Prostate gland (tissue), 2 donors: ENCODE data around the gene KANK2. TPM values are rescaled to one million over a fixed set of nuclear protein-coding genes. Genes with fewer than 3 reads are reported as not detected.
A peak's percentile ranks its signal among the peaks of the same experiment; 100 is the strongest.
"Not testable (repeated sequence)": the region's sequence is repeated elsewhere in the genome, so short reads cannot be mapped to it uniquely, and the experiment has no call there.

Source experiments
- DNase-seq: peaks from one replicate; pipeline ENCODE4 v3.0.0-alpha.2; 2019; ENCODE audit warnings: low spot score
- H3K27ac ChIP-seq, 2 donors: fragments of 200-600 bp; sonication (generic); 2 replicates each; pipeline ENCODE4 v1.5.1; 2017 to 2019
- H3K27me3 ChIP-seq: fragments of 200-600 bp; sonication (generic); replicated peaks from 2 replicates; pipeline ENCODE4 v1.5.1; 2019; ENCODE audit not compliant: insufficient read depth
- H3K36me3 ChIP-seq, 2 donors: fragments of 200-600 bp; sonication (generic); 1 replicate in 1 of 2; 2 replicates in 1 of 2; pipeline versions ENCODE4 v1.5.1 to v1.8.1; 2017 to 2019
- H3K4me1 ChIP-seq: fragments of 200-600 bp; sonication (generic); replicated peaks from 2 replicates; pipeline ENCODE4 v1.5.1; 2019
- H3K4me3 ChIP-seq, 2 donors: fragments of 200-600 bp; sonication (generic); 2 replicates each; pipeline ENCODE4 v1.5.1; 2017 to 2019
- H3K9me3 ChIP-seq: fragments of 200-600 bp; sonication (generic); 2 replicates; pipeline ENCODE4 v1.5.1; 2017
- CTCF ChIP-seq, 4 experiments: fragments of 200-600 bp in 2 of 4; fragments of 450-650 bp in 2 of 4; sonication (generic) in 2 of 4; IDR thresholded peaks; 1 replicate in 3 of 4; 2 replicates in 1 of 4; pipeline ENCODE4 v1.5.1; 2016 to 2019; ENCODE audit warnings: antibody characterized with exemption in 4 of 4, mild to moderate bottlenecking in 2 of 4, moderate library complexity in 2 of 4
- POLR2A ChIP-seq: fragments of 450-650 bp; IDR thresholded peaks from one replicate; pipeline ENCODE4 v1.6.1; 2016; ENCODE audit warnings: antibody characterized with exemption, mild to moderate bottlenecking
- POLR2AphosphoS5 ChIP-seq: sonication (generic); formaldehyde crosslinking; IDR thresholded peaks from one replicate; pipeline ENCODE4 v1.6.1; 2017; ENCODE audit warnings: antibody characterized with exemption
- WGBS: methylation state at CpG from one replicate; pipeline ENCODE4 v1.1.5; 2018; 5-methylcytosine and 5-hydroxymethylcytosine counted together
- intact Hi-C: fragments of 100-400 bp; cut with DNase I; formaldehyde crosslinking; loops from one replicate; pipeline ENCODE4 v1.14.2; 2022
- total RNA-seq, 2 donors: library from RNA; depleted of rRNA; stranded (reverse); fragments of >200 nt; gene quantifications; one replicate each; pipeline ENCODE4 v1.1.0, GENCODE V29; 2016

The KANK2 gene
- total RNA-seq, 2 donors from 2014 or later, result 150 to 370 TPM

GRCh38 chr19:11165486-11166030, 31.8 kb downstream of the KANK2 start:
- H3K27me3 ChIP-seq, result no peaks in the 10 kb centered on the region
- H3K4me1 ChIP-seq, result no peaks in the 10 kb centered on the region
- H3K4me3 ChIP-seq, result no peak overlapping the region
- H3K27ac ChIP-seq, result peak overlapping the region; percentile 72 to 78
- no peaks in the 10 kb centered on the region for H3K9me3 ChIP-seq
- TF ChIP-seq POLR2A, result no peak
- TF ChIP-seq POLR2AphosphoS5, result no peak
- TF ChIP-seq CTCF (IDR thresholded peaks at IDR 0.05), result no peak
- 74% methylated on average over 13 of the region's 13 CpGs for WGBS
- intact Hi-C loops, result loop anchor here (2.0 kb wide), 1 partner anchor 23 kb away; no protein-coding TSS in a partner anchor
- H3K36me3 ChIP-seq, result peaks cover 4 to 5% of the 10 kb centered on the region in 2 donors
- no peak for DNase-seq

GRCh38 chr19:11164879-11165406, 32.4 kb downstream of the KANK2 start:
- peaks cover 1 to 4% of the 10 kb centered on the region in 2 donors for H3K36me3 ChIP-seq
- WGBS, result 39% methylated on average over 17 of the region's 17 CpGs

GRCh38 chr19:11164296-11164695, 33.0 kb downstream of the KANK2 start:
- Histone ChIP-seq H3K9me3 (no peaks in the 10 kb centered on the region), H3K4me1 (no peaks in the 10 kb centered on the region), H3K4me3 (no peak overlapping the region), H3K27me3 (no peaks in the 10 kb centered on the region), H3K27ac (peak overlapping the region; percentile 72 to 78), H3K36me3 (peaks cover 0 to under 1% of the 10 kb centered on the region in 2 donors)
- intact Hi-C loops, result loop anchor here (2.0 kb wide), 1 partner anchor 21 kb away; no protein-coding TSS in a partner anchor
- 61% methylated on average over 11 of the region's 11 CpGs for WGBS
- no peak for DNase-seq
- no peak for TF ChIP-seq CTCF (IDR thresholded peaks at IDR 0.05)
- TF ChIP-seq POLR2AphosphoS5, result no peak
- no peak for TF ChIP-seq POLR2A

More at GRCh38 chr19:11164879-11165406, 32.4 kb downstream of the KANK2 start:
- TF ChIP-seq POLR2A (no peak), POLR2AphosphoS5 (peak; percentile 43), CTCF (IDR thresholded peaks at IDR 0.05) (no peak)
- no peaks in the 10 kb centered on the region for H3K4me1 ChIP-seq
- no peaks in the 10 kb centered on the region for H3K9me3 ChIP-seq
- no peaks in the 10 kb centered on the region for H3K27me3 ChIP-seq
- intact Hi-C loops, result loop anchor here (2.0 kb wide), 1 partner anchor 22 kb away; no protein-coding TSS in a partner anchor
- H3K4me3 ChIP-seq, result no peak overlapping the region
- DNase-seq, result peak; percentile 19
- H3K27ac ChIP-seq, result peak overlapping the region; percentile 72 to 78

- DNase-seq, H3K9me3 ChIP-seq, H3K27me3 ChIP-seq, H3K36me3 ChIP-seq, H3K4me3 ChIP-seq, H3K4me1 ChIP-seq, intact Hi-C loops: not testable (repeated sequence)
- WGBS, result 94% methylated on average over 2 of the region's 2 CpGs
- H3K27ac ChIP-seq, result peak overlapping the region in 1 of 2 donors; percentile 48
These were observed 36.9 kb downstream of the KANK2 start for GRCh38 chr19:11160440-11160768.

GRCh38 chr19:11159598-11160439, 37.5 kb downstream of the KANK2 start:
- Histone ChIP-seq H3K9me3 (no peaks in the 10 kb centered on the region), H3K36me3 (no peaks in the 10 kb centered on the region), H3K27me3 (no peaks in the 10 kb centered on the region), H3K27ac (peak overlapping the region; percentile 35 to 48), H3K4me1 (peaks cover 9% of the 10 kb centered on the region), H3K4me3 (no peak overlapping the region)
- intact Hi-C loops, result no loop called here
- 52% methylated on average over 16 of the region's 16 CpGs for WGBS
- TF ChIP-seq POLR2AphosphoS5, result peak; percentile 4
- TF ChIP-seq CTCF (IDR thresholded peaks at IDR 0.05), result no peak
- DNase-seq, result no peak
